Gastrocnemius medialis (tissue), 4 donors: ENCODE measurements around the gene SHANK1. TPM values are rescaled to one million over a fixed set of nuclear protein-coding genes. Genes with fewer than 3 reads are reported as not detected.
"Not testable (repeated sequence)": the region's sequence is repeated elsewhere in the genome, so short reads cannot be mapped to it uniquely, and the experiment has no call there.

Experiments used
- ATAC-seq, 2 donors: fragments of 150-250 bp; one replicate each; pipeline ENCODE4 v1.9.1; 2016
- DNase-seq, 2 donors: peaks; one replicate each; pipeline ENCODE4 v3.0.0-alpha.2; 2019
- H3K27ac ChIP-seq, 4 donors: fragments of 200-600 bp; sonication (generic); 1 replicate in 1 of 4; 2 replicates in 3 of 4; pipeline ENCODE4 v1.5.1; 2016 to 2018; ENCODE audit warnings: mild to moderate bottlenecking in 2 of 4, moderate library complexity in 1 of 4
- H3K27me3 ChIP-seq, 3 donors: fragments of 200-600 bp; sonication (generic) in 2 of 3; 1 replicate in 1 of 3; 2 replicates in 2 of 3; pipeline versions ENCODE4 v1.5.1 to v1.6.0; 2016 to 2019; ENCODE audit warnings: mild to moderate bottlenecking in 1 of 3, moderate library complexity in 1 of 3
- H3K36me3 ChIP-seq, 2 donors: fragments of 200-600 bp; sonication (generic) in 1 of 2; one replicate each; pipeline ENCODE4 v1.5.1; 2017 to 2018
- H3K4me1 ChIP-seq, 2 donors: fragments of 200-600 bp; sonication (generic) in 1 of 2; one replicate each; pipeline ENCODE4 v1.5.1; 2016 to 2017; ENCODE audit warnings: mild to moderate bottlenecking in 2 of 2
- H3K4me3 ChIP-seq, 4 donors: fragments of 200-600 bp; sonication (generic) in 3 of 4; 1 replicate in 1 of 4; 2 replicates in 3 of 4; pipeline ENCODE4 v1.5.1; 2016 to 2019; ENCODE audit warnings: mild to moderate bottlenecking in 2 of 4
- H3K9me3 ChIP-seq, 3 donors: fragments of 200-600 bp; sonication (generic) in 2 of 3; 1 replicate in 1 of 3; 2 replicates in 2 of 3; pipeline ENCODE4 v1.5.1; 2016 to 2019
- POLR2A ChIP-seq, 2 donors: fragments of 450-650 bp; IDR thresholded peaks; one replicate each; pipeline ENCODE4 v1.6.1; 2017; ENCODE audit warnings: antibody characterized with exemption in 2 of 2, mild to moderate bottlenecking in 2 of 2, moderate library complexity in 2 of 2
- in situ Hi-C, 4 donors: fragments of 200-750 bp; cut with MboI; loops; one replicate each; pipeline versions ENCODE4 v1.15.0 to v1.8.0; 2017; ENCODE audit warnings: low sequenced_read_pairs in 4 of 4
- intact Hi-C: fragments of 100-400 bp; cut with DNase I; formaldehyde crosslinking; loops from one replicate; pipeline ENCODE4 v1.15.1; 2023; ENCODE audit warnings: low total_unique reads
- total RNA-seq, 4 donors: library from RNA; depleted of rRNA; stranded (reverse); fragments of >200 nt; gene quantifications; one replicate each; pipeline versions ENCODE4 v1.1.0 to v1.2.3, GENCODE V29; 2016
- TF ChIP-seq, protein P1 (sequence below), 5 experiments: fragments of 450-650 bp in 3 of 5; fragments of 200-600 bp in 2 of 5; sonication (generic) in 2 of 5; IDR thresholded peaks in 4 of 5; conservative IDR thresholded peaks in 1 of 5; 1 replicate in 4 of 5; 2 replicates in 1 of 5; pipeline ENCODE4 v1.5.1; 2016 to 2019; ENCODE audit warnings: antibody characterized with exemption in 5 of 5, mild to moderate bottlenecking in 3 of 5, moderate library complexity in 3 of 5

SHANK1 gene
- total RNA-seq, 4 donors from 2014 or later, result 0.68 TPM; not detected in 3

- no peak for ATAC-seq
- no peaks in the 10 kb centered on the region for H3K4me1 ChIP-seq
- in situ Hi-C loops (loop anchor here in 1 of 4 donors (25.0 kb wide), 1 partner anchor 538 kb away; no protein-coding TSS in a partner anchor), intact Hi-C loops (no loop called here)
- no peaks in the 10 kb centered on the region for H3K27me3 ChIP-seq
- DNase-seq, result no peak
- no peak for TF ChIP-seq POLR2A (IDR thresholded peaks at IDR 0.05)
- TF ChIP-seq, protein P1, sequence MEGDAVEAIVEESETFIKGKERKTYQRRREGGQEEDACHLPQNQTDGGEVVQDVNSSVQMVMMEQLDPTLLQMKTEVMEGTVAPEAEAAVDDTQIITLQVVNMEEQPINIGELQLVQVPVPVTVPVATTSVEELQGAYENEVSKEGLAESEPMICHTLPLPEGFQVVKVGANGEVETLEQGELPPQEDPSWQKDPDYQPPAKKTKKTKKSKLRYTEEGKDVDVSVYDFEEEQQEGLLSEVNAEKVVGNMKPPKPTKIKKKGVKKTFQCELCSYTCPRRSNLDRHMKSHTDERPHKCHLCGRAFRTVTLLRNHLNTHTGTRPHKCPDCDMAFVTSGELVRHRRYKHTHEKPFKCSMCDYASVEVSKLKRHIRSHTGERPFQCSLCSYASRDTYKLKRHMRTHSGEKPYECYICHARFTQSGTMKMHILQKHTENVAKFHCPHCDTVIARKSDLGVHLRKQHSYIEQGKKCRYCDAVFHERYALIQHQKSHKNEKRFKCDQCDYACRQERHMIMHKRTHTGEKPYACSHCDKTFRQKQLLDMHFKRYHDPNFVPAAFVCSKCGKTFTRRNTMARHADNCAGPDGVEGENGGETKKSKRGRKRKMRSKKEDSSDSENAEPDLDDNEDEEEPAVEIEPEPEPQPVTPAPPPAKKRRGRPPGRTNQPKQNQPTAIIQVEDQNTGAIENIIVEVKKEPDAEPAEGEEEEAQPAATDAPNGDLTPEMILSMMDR (IDR thresholded peaks at IDR 0.05 in 4 of 5, conservative IDR thresholded peaks at IDR 0.05 in 1 of 5), result no peak
- no peak overlapping the region for H3K27ac ChIP-seq
- H3K9me3 ChIP-seq, result no peaks in the 10 kb centered on the region
- no peaks in the 10 kb centered on the region for H3K36me3 ChIP-seq
- no peak overlapping the region for H3K4me3 ChIP-seq
Measured at GRCh38 chr19:50624949-50625600, 94.5 kb downstream of the SHANK1 start.

DNA sequence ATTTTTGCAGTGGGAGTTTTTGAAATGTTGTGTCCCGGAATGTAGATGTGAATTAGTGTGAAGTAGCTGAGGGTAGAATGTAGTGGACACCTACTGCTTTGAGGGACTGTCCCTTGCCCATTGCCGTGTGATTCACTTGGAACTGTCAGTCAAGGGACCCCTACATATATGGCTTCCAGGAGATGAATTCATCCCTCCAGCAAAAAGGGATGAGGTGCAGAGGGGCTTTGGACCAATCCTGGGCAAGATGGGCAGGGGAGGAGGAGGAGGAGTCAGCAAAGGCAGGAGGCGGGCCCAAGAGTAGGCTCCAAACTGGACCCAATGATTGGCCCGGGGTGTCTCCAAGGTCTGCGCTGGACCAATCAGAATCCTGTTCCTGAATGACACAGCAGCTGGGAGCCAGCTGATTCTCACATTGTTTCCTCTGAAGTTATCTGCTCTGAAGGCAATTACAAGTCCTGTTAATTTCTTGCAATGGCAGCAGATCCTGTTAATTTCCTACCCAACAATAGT, 99.2 kb downstream of the SHANK1 start:
- H3K9me3 ChIP-seq, H3K27ac ChIP-seq, ATAC-seq, DNase-seq, H3K4me3 ChIP-seq, H3K36me3 ChIP-seq, H3K4me1 ChIP-seq, intact Hi-C loops, in situ Hi-C loops, H3K27me3 ChIP-seq: not testable (repeated sequence)

DNA sequence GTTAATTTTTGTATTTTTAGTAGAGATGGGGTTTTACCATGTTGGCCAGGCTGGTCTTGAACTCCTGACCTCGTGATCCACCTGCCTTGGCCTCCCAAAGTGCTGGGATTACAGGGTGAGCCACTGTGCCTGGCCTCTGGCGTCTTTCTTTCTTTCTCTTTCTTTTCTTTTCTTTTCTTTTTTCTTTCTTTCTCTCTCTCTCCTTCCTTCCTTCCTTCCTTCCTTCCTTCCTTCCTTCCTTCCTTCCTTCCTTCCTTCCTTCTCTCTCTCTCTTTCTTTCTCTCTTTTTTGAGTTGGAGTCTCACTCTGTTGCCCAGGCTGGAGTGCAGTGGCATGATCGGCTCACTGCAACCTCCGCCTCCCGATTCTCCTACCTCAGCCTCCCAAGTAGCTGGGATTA, 100.4 kb downstream of the SHANK1 start:
- H3K27me3 ChIP-seq, in situ Hi-C loops, ATAC-seq, H3K4me3 ChIP-seq, H3K9me3 ChIP-seq, intact Hi-C loops, DNase-seq, H3K4me1 ChIP-seq, H3K27ac ChIP-seq, H3K36me3 ChIP-seq: not testable (repeated sequence)

- intact Hi-C loops, DNase-seq, H3K36me3 ChIP-seq, H3K27me3 ChIP-seq, in situ Hi-C loops, H3K4me3 ChIP-seq, H3K27ac ChIP-seq, H3K9me3 ChIP-seq, H3K4me1 ChIP-seq, ATAC-seq: not testable (repeated sequence)
Measured at GRCh38 chr19:50618379-50618778, 101.2 kb downstream of the SHANK1 start.

- DNase-seq, H3K36me3 ChIP-seq, H3K4me1 ChIP-seq, ATAC-seq, H3K27me3 ChIP-seq, intact Hi-C loops, H3K27ac ChIP-seq, H3K9me3 ChIP-seq, H3K4me3 ChIP-seq, in situ Hi-C loops: not testable (repeated sequence)
Measured at GRCh38 chr19:50612504-50613404, 106.8 kb downstream of the SHANK1 start.

Other genes with a start within 250 kb of the SHANK1 start
- 10 to 100 TPM; 29.2 to 67.4 (median 45.4) TPM for gene EMC10, start 243.3 kb downstream of the SHANK1 start, total RNA-seq
- gene GARIN5A, start 243.0 kb downstream of the SHANK1 start, total RNA-seq, result 10 to 100 TPM in 1 of 4 donors, 1 to 10 TPM in 2, not detected in 1; 1.2 to 11.0 (median 1.9) TPM
- gene JOSD2, start 208.6 kb downstream of the SHANK1 start, total RNA-seq, result 10 to 100 TPM; 22.1 to 36.9 (median 27.8) TPM
- not detected for gene ASPDH, start 205.9 kb downstream of the SHANK1 start, total RNA-seq
- under 1 TPM in 3 of 4 donors, not detected in 1; 0.33 to 0.81 (median 0.34) TPM for gene LRRC4B, start 151.4 kb downstream of the SHANK1 start, total RNA-seq
- gene SYT3, start 79.9 kb downstream of the SHANK1 start, total RNA-seq, result under 1 TPM in 1 of 4 donors, not detected in 3; 0.09 TPM
- not detected for gene C19orf81, start 70.4 kb downstream of the SHANK1 start, total RNA-seq
- gene CLEC11A, start 3.6 kb upstream of the SHANK1 start, total RNA-seq, result 1 to 10 TPM; 2.1 to 5.0 (median 2.7) TPM
- not detected for gene GPR32, start 50.7 kb upstream of the SHANK1 start, total RNA-seq
- not detected for gene ACP4, start 70.6 kb upstream of the SHANK1 start, total RNA-seq
- gene KLK1, start 104.0 kb upstream of the SHANK1 start, total RNA-seq, result under 1 TPM in 1 of 4 donors, not detected in 3; 0.41 TPM
- not detected for gene KLK15, start 113.8 kb upstream of the SHANK1 start, total RNA-seq
- not detected for gene KLK3, start 135.1 kb upstream of the SHANK1 start, total RNA-seq
- gene KLK2, start 153.6 kb upstream of the SHANK1 start, total RNA-seq, result not detected
- gene KLK4, start 191.6 kb upstream of the SHANK1 start, total RNA-seq, result not detected
- gene KLK5, start 233.2 kb upstream of the SHANK1 start, total RNA-seq, result not detected
- not detected for gene KLK6, start 249.8 kb upstream of the SHANK1 start, total RNA-seq